Measurements from ENCODE around the gene VEGFA. TPM values are rescaled to one million over a fixed set of nuclear protein-coding genes. Genes with fewer than 3 reads are reported as not detected.

The VEGFA gene
- total RNA-seq, 1 experiment from 2014 or later, result 146 TPM

DNA sequence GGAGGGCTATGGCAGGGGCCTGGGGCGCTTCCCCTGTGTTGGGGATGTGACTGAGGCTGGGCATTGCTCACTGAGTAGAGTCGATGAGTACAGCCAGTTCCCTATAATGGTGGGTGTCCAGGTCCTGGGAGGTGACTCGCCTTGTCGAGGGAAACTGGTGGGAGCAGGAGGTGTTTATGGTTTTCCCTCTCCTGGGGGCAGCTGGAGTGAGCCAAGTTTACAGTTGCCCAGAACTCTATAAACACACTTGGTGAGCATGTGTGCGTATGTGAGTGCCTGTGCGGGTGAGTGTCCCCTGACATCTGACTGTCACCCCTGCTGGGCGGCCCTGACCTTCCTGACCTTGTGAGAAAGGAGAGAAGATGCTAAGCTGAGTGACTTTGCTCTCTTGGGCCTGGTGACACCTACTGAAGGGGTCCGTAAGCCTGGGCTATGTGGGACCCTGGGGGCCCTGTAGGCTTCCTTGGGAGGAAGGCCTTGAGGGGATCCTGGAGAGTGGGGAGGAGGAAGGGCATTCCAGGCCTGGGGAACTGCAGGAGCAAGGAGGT lies 65.9 kb downstream of the VEGFA start:
- Histone ChIP-seq H3K36me3 (ENCODE audit: insufficient read depth, low read length) (no peaks in the 10 kb centered on the region), H3K79me2 (ENCODE audit: low read length) (no peaks in the 10 kb centered on the region), H3K9me3 (ENCODE audit: low read length) (no peaks in the 10 kb centered on the region), H3K4me1 (ENCODE audit: low read length) (no peaks in the 10 kb centered on the region), H4K20me1 (ENCODE audit: insufficient read depth, low read depth, low read length) (no peaks in the 10 kb centered on the region), H3K27ac (ENCODE audit: low read length) (no peak overlapping the region), H3K4me2 (ENCODE audit: low read depth, low read length, poor library complexity, severe bottlenecking) (no peak overlapping the region), H3K9ac (ENCODE audit: low read length) (no peak overlapping the region), H3K4me3 (ENCODE audit: low read length) (no peak overlapping the region), H3K27me3 (ENCODE audit: low read length) (no peaks in the 10 kb centered on the region), H3K9me2 (replicated peaks; ENCODE audit: insufficient read depth, low read length) (no peaks in the 10 kb centered on the region), H2AFZ (ENCODE audit: low read length) (no peak overlapping the region)
- no peak for DNase-seq

Small RNA genes lying within 50 kb of the gene (small RNA-seq; reads per million reads assigned to genes)
- not detected for gene AL136131.3

Other genes with a start within 250 kb of the VEGFA start
- gene XPO5, start 194.2 kb upstream of the VEGFA start, total RNA-seq (2014; rRNA removed; shearing (Covaris generic); ENCODE audit: low replicate concordance), result 57.9 and 61.2 TPM in 2 replicates
- gene POLH, start 194.0 kb upstream of the VEGFA start, total RNA-seq (2014; rRNA removed; shearing (Covaris generic); ENCODE audit: low replicate concordance), result 10.3 and 15.4 TPM in 2 replicates
- 70.3 and 72.3 TPM in 2 replicates for gene GTPBP2, start 140.9 kb upstream of the VEGFA start, total RNA-seq (2014; rRNA removed; shearing (Covaris generic); ENCODE audit: low replicate concordance)
- gene MAD2L1BP, start 134.4 kb upstream of the VEGFA start, total RNA-seq (2014; rRNA removed; shearing (Covaris generic); ENCODE audit: low replicate concordance), result 28.5 and 32.2 TPM in 2 replicates
- not detected in 2 replicates for gene RSPH9, start 125.2 kb upstream of the VEGFA start, total RNA-seq (2014; rRNA removed; shearing (Covaris generic); ENCODE audit: low replicate concordance)
- 53.2 and 82.4 TPM in 2 replicates for gene MRPS18A, start 82.4 kb upstream of the VEGFA start, total RNA-seq (2014; rRNA removed; shearing (Covaris generic); ENCODE audit: low replicate concordance)

All from Karpas-422 (cell line).